Right lobe of liver (tissue), 6 donors: ENCODE measurements around the gene KCNQ1OT1. TPM values are rescaled to one million over a fixed set of nuclear protein-coding genes. Genes with fewer than 3 reads are reported as not detected.

Source experiments
- ATAC-seq, 4 donors: fragments of 200-7000 bp; cut with Tn5 transposase; one replicate each; pipeline ENCODE4 v1.9.1; 2020; ENCODE audit warnings: mild to moderate bottlenecking in 4 of 4, moderate library complexity in 4 of 4
- DNase-seq, 3 donors: peaks; one replicate each; pipeline ENCODE4 v3.0.0-alpha.2; 2020
- H3K27ac ChIP-seq, 3 donors: fragments of 200-600 bp; one replicate each; pipeline ENCODE4 v1.8.0; 2022
- H3K27me3 ChIP-seq, 2 donors: fragments of 200-600 bp; one replicate each; pipeline ENCODE4 v1.8.0; 2022
- H3K36me3 ChIP-seq, 4 donors: fragments of 200-600 bp; sonication (generic) in 1 of 4; one replicate each; pipeline versions ENCODE4 v1.5.1 to v1.8.0; 2017 to 2022; ENCODE audit warnings: control low read depth in 1 of 4
- H3K4me1 ChIP-seq, 4 donors: fragments of 200-600 bp; sonication (generic) in 1 of 4; one replicate each; pipeline versions ENCODE4 v1.5.1 to v1.8.0; 2017 to 2022; ENCODE audit warnings: control low read depth in 1 of 4
- H3K4me3 ChIP-seq, 3 donors: fragments of 200-600 bp; one replicate each; pipeline ENCODE4 v1.8.0; 2022
- H3K9me3 ChIP-seq, 4 donors: fragments of 200-600 bp; sonication (generic) in 1 of 4; one replicate each; pipeline versions ENCODE4 v1.5.1 to v1.8.0; 2017 to 2022; ENCODE audit warnings: control low read depth in 1 of 4
- CTCF ChIP-seq, 4 donors: fragments of 200-600 bp in 3 of 4; fragments of 450-650 bp in 1 of 4; IDR thresholded peaks; one replicate each; pipeline versions ENCODE4 v1.5.1 to v1.8.0; 2016 to 2022; ENCODE audit warnings: antibody characterized with exemption in 4 of 4, mild to moderate bottlenecking in 2 of 4
- POLR2A ChIP-seq: fragments of 450-650 bp; IDR thresholded peaks from one replicate; pipeline ENCODE4 v1.6.1; 2017; ENCODE audit warnings: antibody characterized with exemption, mild to moderate bottlenecking
- WGBS: methylation state at CpG from one replicate; pipeline ENCODE4 v1.1.6; 2018; ENCODE audit warnings: low coverage, low lambda C conversion rate; ENCODE audit not compliant: insufficient coverage; ENCODE audit errors: missing lambda C conversion rate; 5-methylcytosine and 5-hydroxymethylcytosine counted together
- intact Hi-C, 2 donors: fragments of 100-400 bp; cut with DNase I; formaldehyde crosslinking; loops; one replicate each; pipeline versions ENCODE4 v1.11.2 to v1.14.1; 2022
- total RNA-seq, 6 experiments: library from RNA; depleted of rRNA in 2 of 6; stranded (reverse); fragments of >200 nt in 2 of 6; fragmentation: NEBNext Ultra II Directional in 3 of 6; extraction: Animal tissue kit (Norgen Biotek cat#: 25700) in 3 of 6; gene quantifications; one replicate each; pipeline versions ENCODE4 v1.1.0 to v1.2.4, GENCODE V29; 2016 to 2023
- donor health status: DM: no; HTN: yes; CAD: no.
- donor health status: DM: no; HTN: no; CAD: no.
- donor health status: DM: no; HTN: no; CAD: no.
- donor health status: DM: no; HTN: yes; CAD: no.
- donor health status: DM: no; HTN: yes; CAD: no.

Gene KCNQ1OT1
- total RNA-seq, 6 experiments from 2014 or later = 0.37 to 1.7 (median 0.60) TPM

- no peak overlapping the region for H3K4me3 ChIP-seq
- intact Hi-C loops = no loop called here
- ATAC-seq (no peak), DNase-seq (no peak)
- 45% methylated on average over 5 of the region's 6 CpGs for WGBS
- H3K27ac ChIP-seq = no peak overlapping the region
- no peaks in the 10 kb centered on the region for H3K36me3 ChIP-seq
- no peaks in the 10 kb centered on the region for H3K27me3 ChIP-seq
- no peaks in the 10 kb centered on the region for H3K9me3 ChIP-seq
- no peaks in the 10 kb centered on the region for H3K4me1 ChIP-seq
- TF ChIP-seq CTCF (IDR thresholded peaks at IDR 0.05) (no peak), POLR2A (no peak)
Observed at GRCh38 chr11:2666401-2666741, 33.4 kb downstream of the KCNQ1OT1 start.

GRCh38 chr11:2665526-2666400 lies 34.0 kb downstream of the KCNQ1OT1 start:
- 93% methylated on average over 2 of the region's 11 CpGs for WGBS
- Histone ChIP-seq H3K27ac (no peak overlapping the region), H3K4me3 (no peak overlapping the region), H3K27me3 (no peaks in the 10 kb centered on the region), H3K9me3 (no peaks in the 10 kb centered on the region), H3K36me3 (no peaks in the 10 kb centered on the region), H3K4me1 (no peaks in the 10 kb centered on the region)
- DNase-seq (no peak), ATAC-seq (no peak)
- TF ChIP-seq POLR2A = no peak
- no peak for TF ChIP-seq CTCF (IDR thresholded peaks at IDR 0.05)
- intact Hi-C loops = no loop called here

- Histone ChIP-seq H3K27ac (no peak overlapping the region), H3K36me3 (no peaks in the 10 kb centered on the region), H3K4me3 (no peak overlapping the region), H3K27me3 (no peaks in the 10 kb centered on the region), H3K4me1 (no peaks in the 10 kb centered on the region), H3K9me3 (no peaks in the 10 kb centered on the region)
- ATAC-seq (no peak), DNase-seq (no peak)
- intact Hi-C loops = no loop called here
- TF ChIP-seq CTCF (IDR thresholded peaks at IDR 0.05) (no peak), POLR2A (no peak)
- WGBS = 81% methylated on average over 6 of the region's 14 CpGs
Observed at GRCh38 chr11:2664791-2665525, 34.8 kb downstream of the KCNQ1OT1 start.

GRCh38 chr11:2664376-2664775 lies 35.4 kb downstream of the KCNQ1OT1 start:
- no peak overlapping the region for H3K4me3 ChIP-seq
- intact Hi-C loops = no loop called here
- H3K4me1 ChIP-seq = no peaks in the 10 kb centered on the region
- DNase-seq (no peak), ATAC-seq (no peak)
- no peak overlapping the region for H3K27ac ChIP-seq
- TF ChIP-seq POLR2A (no peak), CTCF (IDR thresholded peaks at IDR 0.05) (no peak)
- H3K36me3 ChIP-seq = no peaks in the 10 kb centered on the region
- H3K27me3 ChIP-seq = no peaks in the 10 kb centered on the region
- WGBS = 0% methylated on average over 1 of the region's 9 CpGs
- no peaks in the 10 kb centered on the region for H3K9me3 ChIP-seq
